ENCODE measurements around the gene KRTAP3-1.
"Not testable (repeated sequence)": the region's sequence is repeated elsewhere in the genome, so short reads cannot be mapped to it uniquely, and the experiment has no call there.

The KRTAP3-1 gene

DNA sequence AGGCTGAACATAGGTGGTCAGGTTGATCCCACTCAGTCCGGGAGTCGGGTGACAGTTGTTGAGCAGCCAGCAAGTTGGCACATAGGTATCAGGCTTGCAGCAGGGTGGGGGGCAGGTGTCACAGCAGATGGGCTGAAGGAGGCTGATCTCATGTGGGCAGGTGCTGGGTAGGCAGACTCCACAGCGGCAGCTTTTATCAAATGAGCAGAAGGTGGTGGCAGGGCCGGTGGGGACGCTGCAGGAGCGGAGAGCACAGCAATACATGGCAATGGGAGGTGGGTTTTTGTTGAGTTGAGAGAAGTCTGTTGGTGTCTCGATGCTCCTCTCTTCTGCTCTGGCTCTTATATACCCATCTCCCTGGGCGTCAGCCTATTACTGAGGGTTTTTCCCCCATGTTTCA, at the start of gene KRTAP3-1:
KRTAP3-1 (minus strand) TSS at position 318 of the 400 bp plus-strand sequence; CDS start at position 264, 54 bp downstream.
- DNase-seq (ENCODE audit: low spot score) = no peak

DNA sequence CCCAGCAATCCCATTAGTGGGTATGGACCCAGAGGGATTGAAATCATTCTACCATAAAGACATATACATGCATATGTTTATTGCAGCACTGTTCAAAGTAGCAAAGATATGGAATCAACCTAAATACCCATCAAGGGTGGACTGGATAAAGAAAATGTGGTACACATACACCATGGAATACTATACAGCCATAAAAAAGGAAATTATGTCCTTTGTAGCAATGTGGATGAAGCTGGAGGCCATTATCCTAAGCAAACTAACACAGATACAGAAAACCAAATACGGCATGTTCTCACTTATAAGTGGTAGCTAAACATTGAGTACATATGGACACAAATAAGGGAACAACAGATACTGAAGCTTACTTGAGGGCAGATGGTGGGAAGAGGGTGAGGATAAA, 48.6 kb upstream of the KRTAP3-1 start:
- no peak for DNase-seq (ENCODE audit: low spot score)

DNA sequence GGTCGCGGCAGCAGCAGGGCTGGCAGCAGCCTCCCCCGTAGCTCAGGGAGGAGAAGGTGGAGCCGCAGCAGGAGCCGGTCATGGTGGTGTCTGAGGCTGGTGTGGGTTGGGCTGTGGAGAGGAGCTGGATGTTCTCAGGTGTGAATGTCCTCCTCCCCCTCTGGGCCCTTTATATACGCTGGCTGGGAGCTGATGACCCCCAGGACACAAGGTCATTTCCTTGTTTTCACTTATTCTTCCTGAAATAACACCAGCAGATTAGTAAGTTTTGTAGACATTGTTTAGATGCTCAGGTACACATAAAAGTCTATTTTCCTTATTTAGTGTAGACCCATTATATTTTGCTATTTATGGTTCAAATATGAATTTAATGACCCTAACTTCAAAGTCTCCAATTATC, 46.2 kb upstream of the KRTAP3-1 start, which contains the start of gene KRTAP2-2:
KRTAP2-2 (minus strand) TSS at position 101 of the 400 bp plus-strand sequence; CDS start at position 82, 19 bp downstream.
- DNase-seq (ENCODE audit: low spot score) = not testable (repeated sequence)

DNA sequence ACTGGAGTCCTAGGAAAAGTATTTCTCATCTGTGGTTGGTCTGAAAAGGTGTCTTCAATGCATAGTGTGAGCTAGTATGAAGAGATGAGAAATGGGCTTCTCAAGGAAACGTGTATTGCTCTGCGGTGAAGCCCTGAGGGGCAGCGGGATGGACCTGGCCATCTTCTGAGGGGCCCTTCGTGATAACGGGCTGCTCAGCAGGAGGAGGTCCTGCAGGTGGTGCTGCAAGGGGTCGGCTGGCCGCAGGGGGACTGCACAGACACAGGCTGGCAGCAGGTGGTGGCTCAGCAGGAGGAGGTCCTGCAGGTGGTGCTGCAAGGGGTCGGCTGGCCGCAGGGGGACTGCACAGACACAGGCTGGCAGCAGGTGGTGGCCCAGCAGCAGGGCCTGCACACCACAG, 45.6 kb upstream of the KRTAP3-1 start:
- DNase-seq (ENCODE audit: low spot score) = not testable (repeated sequence)

DNA sequence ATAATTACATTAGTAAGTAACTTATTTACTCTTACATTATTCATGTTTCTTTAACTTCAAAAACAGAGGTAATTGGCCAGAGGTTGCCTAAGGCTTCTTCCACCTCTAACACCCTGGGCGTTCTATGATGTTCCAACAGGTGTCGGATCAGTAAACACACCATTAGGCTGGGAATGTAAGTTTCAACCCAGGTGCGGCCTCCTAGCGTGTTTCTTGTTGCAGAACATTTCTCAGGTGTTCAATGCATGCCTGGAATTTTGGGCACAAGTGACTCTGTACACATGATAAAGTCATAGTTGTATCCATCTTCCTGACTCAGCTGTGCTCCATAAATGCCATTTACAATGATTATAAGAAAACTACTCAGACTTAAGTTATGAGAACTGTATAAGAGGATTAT, 45.1 kb upstream of the KRTAP3-1 start:
- DNase-seq (ENCODE audit: low spot score) = no peak

DNA sequence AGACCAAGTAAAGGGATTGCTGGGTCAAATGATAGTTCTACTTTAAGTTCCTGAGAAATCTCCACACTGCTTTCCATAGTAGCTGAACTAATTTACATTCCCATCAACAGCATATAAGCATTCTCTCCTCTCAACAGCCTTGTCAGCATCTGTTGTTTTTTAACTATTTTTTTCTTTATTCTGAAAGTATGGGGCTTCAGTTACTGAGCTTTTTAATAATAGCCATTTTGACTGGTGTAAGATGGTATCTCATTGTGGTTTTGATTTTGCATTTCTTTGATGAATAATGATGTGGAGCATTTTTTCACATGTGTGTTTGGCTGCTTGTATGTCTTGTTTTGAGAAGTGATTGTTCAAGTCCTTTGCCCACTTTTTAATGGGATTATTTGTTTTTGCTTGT, 43.6 kb upstream of the KRTAP3-1 start:
- no peak for DNase-seq (ENCODE audit: low spot score)

DNA sequence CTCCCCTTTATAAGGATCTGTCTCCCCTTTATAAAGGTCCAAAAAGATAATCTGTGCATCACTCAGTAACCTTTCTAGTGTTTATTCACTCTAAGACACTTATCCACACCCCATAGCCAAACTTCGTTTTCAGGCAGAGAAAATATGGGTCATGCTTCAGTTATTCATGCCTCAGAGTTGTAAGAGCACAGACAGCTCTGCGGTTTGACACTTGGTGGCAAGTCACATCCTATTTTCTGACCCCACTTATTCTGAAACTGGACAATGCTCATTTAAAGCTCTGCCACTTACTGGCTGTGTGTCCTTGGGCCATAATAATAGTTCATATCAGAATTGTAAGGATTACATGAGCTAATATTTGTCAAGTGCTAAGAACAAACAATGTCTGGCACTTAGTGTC, 40.2 kb upstream of the KRTAP3-1 start:
- DNase-seq (ENCODE audit: low spot score) = no peak

DNA sequence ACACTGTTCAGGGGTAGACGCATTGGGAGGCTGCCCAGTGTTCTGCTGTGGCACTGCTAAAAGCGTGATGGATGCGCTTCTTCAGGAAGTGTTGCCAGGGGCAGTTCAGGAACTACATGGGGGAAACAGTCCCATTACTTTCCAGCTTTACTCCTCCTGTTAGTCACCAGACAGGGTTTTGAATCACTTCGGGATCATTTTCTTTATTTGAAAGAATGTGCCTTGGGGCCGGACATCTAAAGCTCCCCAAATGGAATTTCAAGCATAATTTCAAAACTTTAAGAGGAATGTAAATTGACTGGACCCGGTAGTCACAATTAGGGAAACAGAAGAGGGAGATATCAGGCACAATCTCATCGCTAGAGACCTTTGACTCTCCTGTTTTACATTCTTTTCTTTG, 39.5 kb upstream of the KRTAP3-1 start:
- DNase-seq (ENCODE audit: low spot score) = no peak

DNA sequence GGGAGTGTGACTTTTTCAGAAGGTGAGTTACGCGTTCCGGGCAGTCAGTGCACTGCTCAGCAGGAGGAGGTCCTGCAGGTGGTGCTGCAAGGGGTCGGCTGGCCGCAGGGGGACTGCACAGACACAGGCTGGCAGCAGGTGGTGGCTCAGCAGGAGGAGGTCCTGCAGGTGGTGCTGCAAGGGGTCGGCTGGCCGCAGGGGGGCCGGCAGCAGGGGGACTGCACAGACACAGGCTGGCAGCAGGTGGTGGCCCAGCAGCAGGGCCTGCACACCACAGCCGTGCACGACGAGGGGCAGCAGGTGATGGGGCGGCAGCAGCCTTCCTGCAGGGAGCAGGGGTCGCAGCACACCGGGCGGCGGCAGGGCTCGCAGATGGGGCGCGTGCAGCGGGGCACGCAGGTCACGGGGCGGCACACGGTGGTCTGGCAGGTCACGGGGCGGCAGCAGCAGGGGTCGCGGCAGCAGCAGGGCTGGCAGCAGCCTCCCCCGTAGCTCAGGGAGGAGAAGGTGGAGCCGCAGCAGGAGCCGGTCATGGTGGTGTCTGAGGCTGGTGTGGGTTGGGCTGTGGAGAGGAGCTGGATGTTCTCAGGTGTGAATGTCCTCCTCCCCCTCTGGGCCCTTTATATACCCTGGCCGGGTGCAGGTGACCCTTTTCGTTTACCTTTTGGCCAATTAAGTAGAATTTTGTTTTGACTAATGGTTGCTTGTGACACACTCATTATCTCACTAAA, 38.0 kb upstream of the KRTAP3-1 start, which contains the start of gene KRTAP2-1:
KRTAP2-1 (minus strand) TSS at position 582 of the 731 bp plus-strand sequence; CDS start at position 533, 49 bp downstream.
- not testable (repeated sequence) for DNase-seq (ENCODE audit: low spot score)

DNA sequence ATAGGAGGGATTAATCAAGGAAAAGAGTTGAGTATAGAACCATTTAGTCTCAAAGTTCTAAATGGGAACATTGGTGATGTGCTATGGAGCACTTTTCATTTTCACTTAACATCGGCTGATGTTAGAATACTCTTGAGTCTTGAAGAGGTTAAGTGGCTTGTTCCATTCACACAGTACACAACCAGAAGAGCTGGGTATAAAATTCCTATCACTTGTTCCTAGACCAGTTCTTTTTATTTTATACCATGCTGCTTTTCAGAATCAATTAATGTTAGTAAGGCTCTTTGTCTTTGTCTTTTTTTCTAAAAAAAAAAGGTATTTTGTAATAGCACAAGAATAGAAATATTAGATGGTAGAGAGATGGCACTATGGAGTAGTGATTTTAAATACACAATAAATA, 34.0 kb upstream of the KRTAP3-1 start:
- DNase-seq (ENCODE audit: low spot score) = no peak

DNA sequence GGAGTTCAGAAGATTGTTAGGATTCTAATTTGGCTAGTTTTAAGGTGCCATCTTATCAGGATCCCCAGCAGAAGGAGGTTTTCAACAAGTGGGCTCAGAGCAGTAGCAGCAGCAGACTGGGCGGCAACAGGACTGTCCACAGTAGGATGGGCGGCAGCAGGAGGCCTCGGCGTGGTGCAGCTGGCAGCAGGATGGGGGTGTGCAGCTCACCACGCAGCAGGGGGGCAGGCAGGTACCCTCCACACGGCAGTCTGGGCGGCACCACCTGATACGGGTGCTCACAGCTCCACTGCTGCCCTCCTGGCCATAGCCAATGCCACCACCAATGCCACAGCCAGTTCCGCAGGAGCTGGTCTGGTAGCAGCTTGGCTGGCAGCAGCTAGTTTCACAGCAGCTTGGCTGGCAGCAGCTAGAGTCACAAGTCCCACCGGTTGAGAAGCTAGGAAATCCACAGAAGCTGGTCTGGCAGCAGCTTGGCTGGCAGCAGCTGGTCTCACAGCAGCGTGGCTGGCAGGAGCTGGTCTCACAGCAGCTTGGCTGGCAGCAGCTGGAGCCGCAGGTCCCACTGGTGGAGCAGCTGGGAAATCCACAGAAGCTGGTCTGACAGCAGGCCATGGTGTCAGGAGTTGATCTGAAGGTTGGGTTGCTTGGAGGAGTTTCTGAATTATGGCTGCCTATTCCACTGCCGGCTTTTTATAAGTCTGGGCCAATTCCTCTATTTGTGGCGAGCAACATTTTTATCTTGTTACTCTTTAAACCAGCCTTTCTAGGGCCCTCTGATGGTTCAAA, 32.0 kb upstream of the KRTAP3-1 start, which contains the start of gene KRTAP1-1:
KRTAP1-1 (minus strand) TSS at position 668 of the 789 bp plus-strand sequence; CDS start at position 615, 53 bp downstream.
- not testable (repeated sequence) for DNase-seq (ENCODE audit: low spot score)

DNA sequence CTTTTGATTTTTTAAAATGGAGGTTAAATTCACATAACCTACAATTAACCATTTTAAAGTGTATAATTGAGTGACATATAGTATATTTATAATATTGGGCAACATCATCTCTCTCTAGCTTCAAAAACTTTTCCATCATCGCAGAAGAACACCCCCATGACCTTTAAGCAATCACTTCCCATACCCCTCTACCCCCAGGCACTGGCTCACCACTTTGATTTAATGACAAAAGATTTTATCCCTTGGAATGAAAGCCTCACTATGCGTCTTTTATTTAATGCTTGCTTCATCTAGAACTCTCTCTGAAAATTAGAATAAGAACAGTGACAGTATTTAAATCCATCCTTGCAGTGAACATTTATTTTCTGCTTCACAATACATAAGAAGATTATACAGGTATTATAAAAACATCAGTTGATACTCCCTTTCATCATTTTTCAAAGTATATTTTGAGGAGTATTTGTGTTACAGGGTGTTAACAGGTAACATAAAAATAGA, 29.0 kb upstream of the KRTAP3-1 start:
- no peak for DNase-seq (ENCODE audit: low spot score)

DNA sequence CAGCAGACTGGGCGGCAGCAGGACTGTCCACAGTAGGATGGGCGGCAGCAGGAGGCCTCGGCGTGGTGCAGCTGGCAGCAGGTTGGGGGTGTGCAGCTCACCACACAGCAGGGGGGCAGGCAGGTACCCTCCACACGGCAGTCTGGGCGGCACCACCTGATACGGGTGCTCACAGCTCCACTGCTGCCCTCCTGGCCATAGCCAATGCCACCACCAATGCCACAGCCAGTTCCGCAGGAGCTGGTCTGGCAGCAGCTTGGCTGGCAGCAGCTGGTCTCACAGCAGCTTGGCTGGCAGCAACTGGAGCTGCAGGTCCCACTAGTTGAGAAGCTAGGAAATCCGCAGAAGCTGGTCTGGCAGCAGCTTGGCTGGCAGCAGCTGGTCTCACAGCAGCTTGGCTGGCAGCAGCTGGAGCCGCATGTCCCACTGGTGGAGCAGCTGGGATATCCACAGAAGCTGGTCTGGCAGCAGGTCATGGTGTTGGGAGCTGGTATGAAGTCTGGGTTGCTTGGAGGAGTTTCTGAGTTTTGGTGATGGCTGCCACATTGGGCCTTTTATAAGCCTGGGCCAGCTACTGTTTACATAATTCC, 25.5 kb upstream of the KRTAP3-1 start, which contains the start of gene KRTAP1-3:
KRTAP1-3 (minus strand) TSS at position 529 of the 590 bp plus-strand sequence; CDS start at position 476, 53 bp downstream.
- DNase-seq (ENCODE audit: low spot score) = not testable (repeated sequence)

DNA sequence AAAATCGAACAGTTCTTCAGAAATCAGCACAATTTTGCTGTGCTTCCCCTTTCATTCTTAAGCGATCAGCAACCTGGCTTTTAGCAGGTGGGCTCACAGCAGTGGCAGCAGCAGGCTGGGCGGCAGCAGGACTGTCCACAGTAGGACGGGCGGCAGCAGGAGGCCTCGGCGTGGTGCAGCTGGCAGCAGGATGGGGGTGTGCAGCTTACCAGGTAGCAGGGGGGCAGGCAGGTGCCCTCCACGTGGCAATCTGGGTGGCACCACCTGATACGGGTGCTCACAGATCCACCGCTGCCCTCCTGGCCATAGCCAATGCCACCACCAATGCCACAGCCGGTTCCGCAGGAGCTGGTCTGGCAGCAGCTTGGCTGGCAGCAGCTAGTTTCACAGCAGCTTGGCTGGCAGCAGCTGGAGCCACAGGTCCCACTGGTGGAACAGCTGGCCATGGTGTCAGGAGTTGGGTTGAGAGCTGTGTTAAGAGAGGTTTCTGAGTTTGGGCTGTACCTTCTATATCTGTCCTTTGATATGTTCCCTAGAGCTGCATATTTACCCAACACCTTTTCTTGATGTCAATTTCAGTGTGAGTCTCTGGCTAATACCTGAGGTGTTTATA, 20.8 kb upstream of the KRTAP3-1 start, which contains the start of gene KRTAP1-4:
KRTAP1-4 (minus strand) TSS at position 563 of the 613 bp plus-strand sequence; CDS start at position 446, 117 bp downstream.
- DNase-seq (ENCODE audit: low spot score) = no peak

DNA sequence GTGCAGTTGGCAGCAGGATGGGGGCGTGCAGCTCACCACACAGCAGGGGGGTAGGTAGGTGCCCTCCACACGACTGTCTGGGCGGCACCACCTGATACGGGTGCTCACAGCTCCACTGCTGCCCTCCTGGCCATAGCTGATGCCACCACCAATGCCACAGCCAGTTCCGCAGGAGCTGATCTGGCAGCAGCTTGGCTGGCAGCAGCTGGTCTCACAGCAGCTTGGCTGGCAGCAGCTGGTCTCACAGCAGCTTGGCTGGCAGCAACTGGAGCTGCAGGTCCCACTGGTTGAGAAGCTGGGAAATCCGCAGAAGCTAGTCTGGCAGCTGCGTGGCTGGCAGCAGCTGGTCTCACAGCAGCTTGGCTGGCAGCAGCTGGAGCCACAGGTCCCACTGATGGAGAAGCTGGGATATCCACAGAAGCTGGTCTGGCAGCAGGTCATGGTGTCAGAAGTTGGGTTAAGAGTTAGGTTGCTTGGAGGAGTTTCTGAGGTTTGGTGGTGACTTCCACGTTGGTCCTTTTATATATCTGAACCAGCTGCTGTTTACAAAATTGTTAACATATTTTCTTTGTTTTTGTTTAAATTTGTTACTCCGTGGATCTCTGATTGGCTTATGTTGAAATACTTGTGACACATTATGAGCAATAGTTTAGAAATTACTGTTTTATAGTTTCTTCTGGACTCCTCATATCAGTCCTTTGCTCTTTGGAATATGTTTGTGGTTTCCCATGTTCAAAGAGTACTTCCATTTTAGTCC, 18.0 kb upstream of the KRTAP3-1 start, which contains the start of gene KRTAP1-5:
KRTAP1-5 (minus strand) TSS at position 494 of the 757 bp plus-strand sequence; CDS start at position 441, 53 bp downstream.
- no peak for DNase-seq (ENCODE audit: low spot score)

DNA sequence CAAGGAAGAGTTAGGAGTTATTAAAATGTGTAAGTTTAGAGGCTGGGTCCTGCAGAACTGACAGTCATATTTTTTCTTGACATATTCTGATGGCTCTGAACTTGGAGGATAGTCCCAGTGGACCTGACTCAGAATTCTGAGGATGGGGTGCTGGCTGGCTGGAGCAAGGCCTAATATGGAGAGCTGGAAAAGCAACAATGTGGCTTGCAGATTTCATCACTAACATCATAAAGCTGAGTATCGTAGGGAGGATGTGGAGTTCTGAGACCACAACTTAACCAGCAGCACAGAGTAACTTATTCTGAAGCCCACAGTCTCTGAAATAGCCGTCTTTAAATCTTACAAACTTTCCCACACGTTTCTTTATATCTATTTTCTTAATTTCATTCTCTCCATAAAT, 15.8 kb upstream of the KRTAP3-1 start:
- DNase-seq (ENCODE audit: low spot score) = no peak

DNA sequence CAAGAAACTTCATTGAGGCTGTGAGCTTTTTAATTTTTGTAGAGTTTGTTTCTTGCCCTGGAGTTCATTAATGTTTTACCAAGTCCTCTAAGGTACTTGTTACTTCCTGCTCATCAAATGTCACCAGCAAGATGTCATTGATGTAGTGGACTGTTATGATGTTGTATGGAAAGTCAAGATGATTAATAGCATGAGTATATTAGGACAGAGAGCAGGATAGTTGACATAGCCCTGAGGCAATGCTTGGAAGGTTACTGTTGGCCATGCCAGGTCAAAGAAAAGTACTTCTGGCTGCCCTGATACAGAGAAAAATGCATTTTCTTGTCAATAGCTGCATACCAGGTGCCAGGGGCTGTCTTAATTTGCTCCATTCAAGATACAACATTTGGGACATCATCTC, 11.4 kb upstream of the KRTAP3-1 start:
- no peak for DNase-seq (ENCODE audit: low spot score)

DNA sequence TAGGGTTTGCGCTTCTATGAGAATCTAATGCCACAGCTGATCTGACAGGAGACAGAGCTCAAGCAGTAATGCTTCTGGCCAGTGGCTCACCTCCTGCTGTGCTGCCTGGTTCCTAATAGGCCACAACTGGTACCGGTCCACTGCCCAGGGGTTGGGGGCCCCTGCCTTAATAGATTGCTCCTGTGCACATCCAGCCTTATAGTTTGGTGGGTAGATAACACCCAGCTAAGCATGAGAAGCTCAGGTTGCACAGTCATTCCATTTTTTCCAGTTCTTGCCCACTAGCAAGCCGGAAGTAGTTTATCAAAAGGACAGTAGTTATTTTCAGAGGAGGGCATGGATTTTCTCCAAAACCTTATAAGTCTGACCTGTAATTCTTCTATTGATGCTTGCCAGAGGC, 10.5 kb upstream of the KRTAP3-1 start:
- no peak for DNase-seq (ENCODE audit: low spot score)

DNA sequence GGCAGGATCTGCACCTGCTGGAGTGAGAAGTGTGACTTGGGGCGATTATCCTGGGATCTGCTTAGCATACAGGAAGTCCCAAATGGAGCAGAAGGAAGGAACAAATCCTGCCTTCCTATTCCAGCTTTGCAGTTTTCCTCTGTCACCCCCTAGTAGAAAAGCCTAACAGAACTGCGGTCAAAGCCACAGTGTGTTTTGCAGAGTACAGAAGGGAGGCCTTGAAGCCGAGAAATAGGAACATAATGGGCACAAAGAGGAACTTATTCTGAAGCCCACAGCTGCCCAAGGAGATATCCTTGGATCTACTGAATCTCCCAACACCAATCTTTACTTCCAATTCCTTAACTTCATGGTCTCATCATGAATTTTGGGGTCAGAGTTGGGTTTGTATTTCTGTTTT, 9.6 kb upstream of the KRTAP3-1 start:
- DNase-seq (ENCODE audit: low spot score) = no peak

DNA sequence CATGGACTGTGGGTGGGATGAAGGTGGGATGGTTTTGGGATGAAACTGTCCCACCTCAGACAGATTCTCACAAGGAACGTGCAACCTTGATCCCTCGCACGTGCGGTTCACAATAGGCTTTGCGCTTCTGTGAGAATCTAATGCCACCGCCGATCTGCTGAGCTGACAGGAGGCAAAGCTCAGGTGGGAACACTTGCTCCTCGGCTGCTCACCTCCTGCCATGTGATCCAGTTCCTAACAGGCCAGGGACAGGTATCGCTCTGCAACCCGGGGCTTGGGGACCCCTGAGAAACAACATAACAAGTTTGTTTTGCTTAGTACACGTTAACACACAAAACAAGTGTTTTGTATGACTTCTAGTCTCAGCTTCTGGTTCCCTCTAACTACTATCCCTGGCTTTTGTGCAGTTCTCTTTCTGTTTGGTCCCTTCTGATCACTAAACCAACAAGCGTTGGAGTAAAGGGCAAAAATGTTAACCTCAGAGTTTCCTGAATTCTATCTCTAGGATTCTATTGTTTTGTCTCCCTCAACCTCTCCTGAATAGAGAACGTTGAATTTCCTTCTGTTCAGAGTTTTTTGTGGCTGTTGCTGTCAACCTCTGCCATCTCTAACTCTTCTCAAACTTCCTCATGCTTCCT, 7.8 kb upstream of the KRTAP3-1 start:
- no peak for DNase-seq (ENCODE audit: low spot score)
